Measurements from ENCODE around the gene ZNF69. TPM values are rescaled to one million over a fixed set of nuclear protein-coding genes. Genes with fewer than 3 reads are reported as not detected.
A peak's percentile ranks its signal among the peaks of the same experiment; 100 is the strongest.
"Not testable (repeated sequence)": the region's sequence is repeated elsewhere in the genome, so short reads cannot be mapped to it uniquely, and the experiment has no call there.

Gene ZNF69
- total RNA-seq, 5 donors from 2014 or later (not counting 1 experiment from before 2014, with no cell fraction given), result 2.2 to 9.6 (median 7.9) TPM

GRCh38 chr19:11868188-11868587 lies 19.4 kb upstream of the ZNF69 start:
- Mint-ChIP-seq H3K4me1 (no peaks in the 10 kb centered on the region), H3K4me3 (no peak overlapping the region), H3K9me3 (peaks cover 2 to 61% (median 44%) of the 10 kb centered on the region in 3 donors), H3K36me3 (peaks cover 68% of the 10 kb centered on the region), H3K27me3 (no peaks in the 10 kb centered on the region), H3K27ac (no peak overlapping the region)
- Histone ChIP-seq H3K27me3 (replicated peaks in 1 of 2; ENCODE audit: control insufficient read depth in 2 of 2, extremely low read depth in 1 of 2, insufficient read depth in 2 of 2, low read length in 1 of 2) (no peaks in the 10 kb centered on the region), H3K4me3 (ENCODE audit: control insufficient read depth in 1 of 2, extremely low read depth in 1 of 2, low read length in 1 of 2) (no peak overlapping the region), H3K9me3 (peaks cover 20% of the 10 kb centered on the region), H3K27ac (ENCODE audit: low read length) (no peak overlapping the region), H3K36me3 (ENCODE audit: control insufficient read depth in 2 of 2, extremely low read depth in 1 of 2, insufficient read depth in 1 of 2, low read length in 1 of 2) (peaks cover 11 to 18% of the 10 kb centered on the region in 2 donors), H3K4me1 (ENCODE audit: control insufficient read depth in 1 of 2, extremely low read depth in 1 of 2, insufficient read depth in 2 of 2, low read length in 2 of 2) (no peaks in the 10 kb centered on the region)
- ATAC-seq (replicated peaks in 1 of 4), result no peak
- ChIA-PET CTCF (no interaction called here), POLR2A (no interaction called here)
- no peak for DNase-seq
- 100% methylated on average over 1 of the region's 8 CpGs for WGBS (ENCODE audit: insufficient coverage)

- WGBS (ENCODE audit: insufficient coverage), result 100% methylated on average over 5 of the region's 9 CpGs
- no peak overlapping the region for H3K4me3 Mint-ChIP-seq
- peaks cover 2 to 32% (median 24%) of the 10 kb centered on the region in 3 donors for H3K9me3 Mint-ChIP-seq
- Histone ChIP-seq H3K9me3 (peaks cover 13% of the 10 kb centered on the region), H3K27ac (ENCODE audit: low read length) (no peak overlapping the region), H3K4me3 (ENCODE audit: control insufficient read depth in 1 of 2, extremely low read depth in 1 of 2, low read length in 1 of 2) (no peak overlapping the region), H3K36me3 (ENCODE audit: control insufficient read depth in 2 of 2, extremely low read depth in 1 of 2, insufficient read depth in 1 of 2, low read length in 1 of 2) (peaks cover 3% of the 10 kb centered on the region in 2 donors), H3K4me1 (ENCODE audit: control insufficient read depth in 1 of 2, extremely low read depth in 1 of 2, insufficient read depth in 2 of 2, low read length in 2 of 2) (no peaks in the 10 kb centered on the region), H3K27me3 (replicated peaks in 1 of 2; ENCODE audit: control insufficient read depth in 2 of 2, extremely low read depth in 1 of 2, insufficient read depth in 2 of 2, low read length in 1 of 2) (no peaks in the 10 kb centered on the region)
- no peak for DNase-seq
- no peak for ATAC-seq (replicated peaks in 1 of 4)
- H3K4me1 Mint-ChIP-seq, result no peaks in the 10 kb centered on the region
- H3K36me3 Mint-ChIP-seq, result peaks cover 29% of the 10 kb centered on the region
- ChIA-PET CTCF (no interaction called here), POLR2A (no interaction called here)
- H3K27ac Mint-ChIP-seq, result no peak overlapping the region
- H3K27me3 Mint-ChIP-seq, result no peaks in the 10 kb centered on the region
Measured at GRCh38 chr19:11872624-11873023, 15.0 kb upstream of the ZNF69 start.

GRCh38 chr19:11873762-11874161 lies 13.8 kb upstream of the ZNF69 start:
- no peak overlapping the region for H3K4me3 Mint-ChIP-seq
- H3K27ac ChIP-seq (ENCODE audit: low read length), result no peak overlapping the region
- no peak overlapping the region for H3K27ac Mint-ChIP-seq
- no peaks in the 10 kb centered on the region for H3K4me1 Mint-ChIP-seq
- DNase-seq (no peak), ATAC-seq (replicated peaks in 1 of 4) (no peak)
- H3K27me3 ChIP-seq (replicated peaks in 1 of 2; ENCODE audit: control insufficient read depth in 2 of 2, extremely low read depth in 1 of 2, insufficient read depth in 2 of 2, low read length in 1 of 2), result no peaks in the 10 kb centered on the region
- H3K4me3 ChIP-seq (ENCODE audit: control insufficient read depth in 1 of 2, extremely low read depth in 1 of 2, low read length in 1 of 2), result no peak overlapping the region
- no peaks in the 10 kb centered on the region for H3K36me3 ChIP-seq (ENCODE audit: control insufficient read depth in 2 of 2, extremely low read depth in 1 of 2, insufficient read depth in 1 of 2, low read length in 1 of 2)
- no peaks in the 10 kb centered on the region for H3K4me1 ChIP-seq (ENCODE audit: control insufficient read depth in 1 of 2, extremely low read depth in 1 of 2, insufficient read depth in 2 of 2, low read length in 2 of 2)
- H3K27me3 Mint-ChIP-seq, result no peaks in the 10 kb centered on the region
- peaks cover under 1 to 20% (median 14%) of the 10 kb centered on the region in 3 donors for H3K9me3 Mint-ChIP-seq
- ChIA-PET CTCF (interaction anchor here in 1 of 2 donors (0.7 kb wide), 1 partner anchor 166 kb away, joined by 5 read pairs; no protein-coding TSS in a partner anchor), POLR2A (no interaction called here)
- WGBS (ENCODE audit: insufficient coverage), result no CpG with 5 or more reads among the region's 1 CpG
- H3K9me3 ChIP-seq, result peaks cover 9% of the 10 kb centered on the region
- H3K36me3 Mint-ChIP-seq, result peaks cover 17% of the 10 kb centered on the region

GRCh38 chr19:11879687-11880266 lies 7.8 kb upstream of the ZNF69 start:
- H3K27ac Mint-ChIP-seq, result not testable (repeated sequence)

GRCh38 chr19:11880598-11880997 lies 7.0 kb upstream of the ZNF69 start:
- Histone ChIP-seq H3K9me3 (no peaks in the 10 kb centered on the region), H3K4me1 (ENCODE audit: control insufficient read depth in 1 of 2, extremely low read depth in 1 of 2, insufficient read depth in 2 of 2, low read length in 2 of 2) (peaks cover 0 to 5% of the 10 kb centered on the region in 2 experiments), H3K4me3 (ENCODE audit: control insufficient read depth in 1 of 2, extremely low read depth in 1 of 2, low read length in 1 of 2) (no peak overlapping the region), H3K36me3 (ENCODE audit: control insufficient read depth in 2 of 2, extremely low read depth in 1 of 2, insufficient read depth in 1 of 2, low read length in 1 of 2) (no peaks in the 10 kb centered on the region), H3K27ac (ENCODE audit: low read length) (no peak overlapping the region), H3K27me3 (replicated peaks in 1 of 2; ENCODE audit: control insufficient read depth in 2 of 2, extremely low read depth in 1 of 2, insufficient read depth in 2 of 2, low read length in 1 of 2) (peaks cover 0 to 3% of the 10 kb centered on the region in 2 experiments)
- Mint-ChIP-seq H3K4me3 (no peak overlapping the region), H3K27ac (no peak overlapping the region), H3K27me3 (no peaks in the 10 kb centered on the region), H3K4me1 (peaks cover 2 to 10% (median 2%) of the 10 kb centered on the region in 3 donors), H3K36me3 (no peaks in the 10 kb centered on the region), H3K9me3 (no peaks in the 10 kb centered on the region)
- ChIA-PET POLR2A (no interaction called here), CTCF (interaction anchor here (0.6 to 3.4 kb wide), 4 partner anchors 44 to 1451 kb away, joined by 3 to 8 read pairs (median 4); partner anchors contain the start of genes ZNF491 (in 1 of the 2) and ZNF700 (in 1 of the 2))
- ATAC-seq (replicated peaks in 1 of 4), result no peak
- DNase-seq, result no peak
- 92% methylated on average over 11 of the region's 12 CpGs for WGBS (ENCODE audit: insufficient coverage)

More at GRCh38 chr19:11879687-11880266, 7.8 kb upstream of the ZNF69 start:
- H3K4me3 ChIP-seq (ENCODE audit: control insufficient read depth in 1 of 2, extremely low read depth in 1 of 2, low read length in 1 of 2); H3K4me1 ChIP-seq (ENCODE audit: control insufficient read depth in 1 of 2, extremely low read depth in 1 of 2, insufficient read depth in 2 of 2, low read length in 2 of 2); POLR2A ChIA-PET; H3K4me3 Mint-ChIP-seq; H3K27me3 ChIP-seq (replicated peaks in 1 of 2; ENCODE audit: control insufficient read depth in 2 of 2, extremely low read depth in 1 of 2, insufficient read depth in 2 of 2, low read length in 1 of 2); H3K36me3 ChIP-seq (ENCODE audit: control insufficient read depth in 2 of 2, extremely low read depth in 1 of 2, insufficient read depth in 1 of 2, low read length in 1 of 2); H3K4me1 Mint-ChIP-seq; H3K9me3 ChIP-seq; H3K9me3 Mint-ChIP-seq; H3K27me3 Mint-ChIP-seq; H3K36me3 Mint-ChIP-seq; H3K27ac ChIP-seq (ENCODE audit: low read length): not testable (repeated sequence)
- 66% methylated on average over 9 of the region's 16 CpGs for WGBS (ENCODE audit: insufficient coverage)
- peak in 22 of 35 experiments; percentile 6 to 47 (median 15) for DNase-seq
- CTCF ChIA-PET, result interaction anchor here (0.6 to 3.4 kb wide), 3 partner anchors 82 to 926 kb away, joined by 3 to 8 read pairs (median 7); partner anchors contain the start of gene ZNF491 (in 1 of the 2)
- peak in 2 of 4 experiments; percentile 44 to 47 for ATAC-seq (replicated peaks in 1 of 4)

GRCh38 chr19:11881151-11881800 lies 6.3 kb upstream of the ZNF69 start:
- H3K36me3 Mint-ChIP-seq, result no peaks in the 10 kb centered on the region

More at GRCh38 chr19:11881151-11881800, 6.3 kb upstream of the ZNF69 start:
- POLR2A ChIA-PET, result no interaction called here
- Histone ChIP-seq H3K9me3 (no peaks in the 10 kb centered on the region), H3K4me1 (ENCODE audit: control insufficient read depth in 1 of 2, extremely low read depth in 1 of 2, insufficient read depth in 2 of 2, low read length in 2 of 2) (peaks cover 0 to 5% of the 10 kb centered on the region in 2 experiments), H3K27ac (ENCODE audit: low read length) (no peak overlapping the region), H3K36me3 (ENCODE audit: control insufficient read depth in 2 of 2, extremely low read depth in 1 of 2, insufficient read depth in 1 of 2, low read length in 1 of 2) (no peaks in the 10 kb centered on the region), H3K4me3 (ENCODE audit: control insufficient read depth in 1 of 2, extremely low read depth in 1 of 2, low read length in 1 of 2) (no peak overlapping the region), H3K27me3 (replicated peaks in 1 of 2; ENCODE audit: control insufficient read depth in 2 of 2, extremely low read depth in 1 of 2, insufficient read depth in 2 of 2, low read length in 1 of 2) (peaks cover 0 to 3% of the 10 kb centered on the region in 2 experiments)
- Mint-ChIP-seq H3K9me3 (peaks cover 0 to 2% (median under 1%) of the 10 kb centered on the region in 3 donors), H3K4me3 (no peak overlapping the region), H3K4me1 (peaks cover 2 to 10% (median 2%) of the 10 kb centered on the region in 3 donors), H3K27me3 (no peaks in the 10 kb centered on the region), H3K27ac (no peak overlapping the region)
- ATAC-seq (replicated peaks in 1 of 4), result peak; percentile 54 to 82 (median 77)
- DNase-seq, result peak; percentile 3 to 82 (median 49)
- WGBS (ENCODE audit: insufficient coverage), result 9% methylated on average over 8 of the region's 10 CpGs
- CTCF ChIA-PET, result interaction anchor here in 1 of 2 donors (0.6 to 3.4 kb wide), 3 partner anchors 43 to 259 kb away, joined by 3 to 8 read pairs (median 5); partner anchors contain the start of genes ZNF20 and ZNF700

Measured in T-cell (primary cell).